Trophoblast cell (in vitro differentiated cells and primary cell): ENCODE data around the gene CTDSP2.
"Not testable (repeated sequence)": the region's sequence is repeated elsewhere in the genome, so short reads cannot be mapped to it uniquely, and the experiment has no call there.

Experiments
- DNase-seq, 2 donors: peaks; one replicate each; pipeline ENCODE4 v3.0.0-alpha.2; 2016
- H2AFZ ChIP-seq: 2 replicates; pipeline ENCODE4 v1.6.1; 2013; ENCODE audit warnings: low read length, moderate library complexity, mild to moderate bottlenecking; ENCODE audit not compliant: insufficient read depth, poor library complexity
- H2AK5ac ChIP-seq: 2 replicates; pipeline ENCODE4 v1.6.1; 2013; ENCODE audit warnings: mild to moderate bottlenecking, low read length
- H2BK120ac ChIP-seq: 2 replicates; pipeline ENCODE4 v1.6.1; 2013; ENCODE audit warnings: low read length, mild to moderate bottlenecking, moderate library complexity; ENCODE audit not compliant: insufficient read depth, poor library complexity
- H2BK12ac ChIP-seq: 2 replicates; pipeline ENCODE4 v1.6.1; 2013; ENCODE audit warnings: mild to moderate bottlenecking, low read length, moderate library complexity
- H2BK5ac ChIP-seq: 2 replicates; pipeline ENCODE4 v1.6.1; 2013; ENCODE audit warnings: low read length, low read depth, moderate library complexity, mild to moderate bottlenecking; ENCODE audit not compliant: poor library complexity
- H3K14ac ChIP-seq: 2 replicates; pipeline ENCODE4 v1.6.1; 2013; ENCODE audit warnings: mild to moderate bottlenecking, low read length
- H3K18ac ChIP-seq: 2 replicates; pipeline ENCODE4 v1.6.1; 2013; ENCODE audit warnings: mild to moderate bottlenecking, low read length
- H3K23ac ChIP-seq: 2 replicates; pipeline ENCODE4 v1.6.1; 2013; ENCODE audit warnings: low read length
- H3K27ac ChIP-seq: 2 replicates; pipeline ENCODE4 v1.5.1; 2013; ENCODE audit warnings: low read depth, mild to moderate bottlenecking, inconsistent platforms, low read length, moderate library complexity
- H3K27me3 ChIP-seq: 2 replicates; pipeline ENCODE4 v1.6.1; 2013; ENCODE audit warnings: inconsistent platforms, mild to moderate bottlenecking, low read length, moderate library complexity; ENCODE audit not compliant: insufficient read depth
- H3K36me3 ChIP-seq, 2 experiments: 1 replicate in 1 of 2; 2 replicates in 1 of 2; pipeline ENCODE4 v1.6.1; 2013; ENCODE audit warnings: low read length in 2 of 2, mild to moderate bottlenecking in 2 of 2, moderate library complexity in 1 of 2; ENCODE audit not compliant: insufficient read depth in 2 of 2, control insufficient read depth in 1 of 2
- H3K4ac ChIP-seq: 2 replicates; pipeline ENCODE4 v1.6.1; 2013; ENCODE audit warnings: low read depth, mild to moderate bottlenecking, low read length, moderate library complexity
- H3K4me1 ChIP-seq, 2 experiments: 1 replicate in 1 of 2; 2 replicates in 1 of 2; pipeline ENCODE4 v1.6.1; 2013; ENCODE audit warnings: low read length in 2 of 2, mild to moderate bottlenecking in 2 of 2, moderate library complexity in 1 of 2; ENCODE audit not compliant: insufficient read depth in 2 of 2, control insufficient read depth in 1 of 2
- H3K4me2 ChIP-seq: 2 replicates; pipeline ENCODE4 v1.6.1; 2013; ENCODE audit warnings: inconsistent platforms, mild to moderate bottlenecking, low read length, moderate library complexity
- H3K4me3 ChIP-seq: 2 replicates; pipeline ENCODE4 v1.5.1; 2013; ENCODE audit warnings: mild to moderate bottlenecking, low read depth, low read length, inconsistent platforms
- H3K79me1 ChIP-seq: one replicate; pipeline ENCODE4 v1.6.1; 2013; ENCODE audit warnings: low read length
- H3K79me2 ChIP-seq: 2 replicates; pipeline ENCODE4 v1.6.1; 2013; ENCODE audit warnings: low read length, mild to moderate bottlenecking; ENCODE audit not compliant: control insufficient read depth, insufficient read depth, poor library complexity
- H3K9ac ChIP-seq: 2 replicates; pipeline ENCODE4 v1.6.1; 2013; ENCODE audit warnings: mild to moderate bottlenecking, low read length
- H3K9me3 ChIP-seq: 2 replicates; pipeline ENCODE4 v1.6.1; 2013; ENCODE audit warnings: low read depth, mild to moderate bottlenecking, control low read depth, inconsistent platforms, low read length; ENCODE audit not compliant: insufficient read depth
- H4K12ac ChIP-seq: 2 replicates; pipeline ENCODE4 v1.6.1; 2013; ENCODE audit warnings: low read depth, mild to moderate bottlenecking, low read length, moderate library complexity
- H4K8ac ChIP-seq: 2 replicates; pipeline ENCODE4 v1.6.1; 2013; ENCODE audit warnings: low read depth, mild to moderate bottlenecking, low read length, moderate library complexity
- H4K91ac ChIP-seq: one replicate; pipeline ENCODE4 v1.6.1; 2013; ENCODE audit warnings: low read depth, mild to moderate bottlenecking, low read length, moderate library complexity
- WGBS: extraction: QIAGEN DNeasy Blood & Tissue Kit; methylation state at CpG from one replicate; pipeline ENCODE4 v1.1.7; 2013; ENCODE audit warnings: missing lambda C conversion rate; ENCODE audit not compliant: insufficient read length, insufficient coverage; ENCODE audit errors: extremely low coverage; 5-methylcytosine and 5-hydroxymethylcytosine counted together

The CTDSP2 gene

DNA sequence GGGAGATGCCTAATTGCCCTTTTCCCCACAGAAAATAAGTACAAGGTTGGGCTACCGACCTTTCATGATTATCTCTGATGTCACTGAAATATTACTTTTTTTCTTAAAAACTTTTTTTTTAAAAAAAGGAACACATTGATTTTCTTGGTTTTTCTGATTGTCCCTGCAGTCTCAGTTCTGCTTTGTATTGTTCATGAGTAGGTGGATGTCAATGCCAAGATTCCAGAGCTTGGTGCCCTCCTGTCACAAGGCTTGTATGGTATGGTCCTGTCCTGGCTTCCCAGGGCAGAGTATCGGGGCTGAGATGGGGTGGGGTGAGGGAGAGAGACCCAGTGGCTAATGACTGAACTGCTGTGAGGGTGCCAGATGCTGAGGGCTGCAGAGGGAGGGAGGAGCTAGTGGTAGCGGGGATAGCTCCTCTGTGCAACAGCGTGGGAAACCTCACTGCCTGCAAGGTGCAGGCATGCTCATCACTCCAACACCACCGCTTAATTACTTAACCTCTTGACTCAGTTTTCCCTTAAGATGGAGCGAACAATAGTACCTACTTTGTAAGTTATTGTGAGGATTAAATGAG lies 4.4 kb upstream of the CTDSP2 start:
- Histone ChIP-seq H2BK120ac (no peak overlapping the region), H2AFZ (no peak overlapping the region), H4K8ac (no peak overlapping the region), H3K18ac (no peak overlapping the region), H3K27ac (no peak overlapping the region), H4K91ac (no peak overlapping the region), H3K9ac (no peak overlapping the region), H4K12ac (no peak overlapping the region), H3K4me1 (peaks cover 10 to 13% of the 10 kb centered on the region in 2 experiments), H3K14ac (no peak overlapping the region), H3K23ac (no peak overlapping the region), H3K79me1 (peaks cover 8% of the 10 kb centered on the region), H3K36me3 (no peaks in the 10 kb centered on the region), H2AK5ac (no peak overlapping the region), H3K9me3 (peaks cover 2% of the 10 kb centered on the region), H3K27me3 (peaks cover 4% of the 10 kb centered on the region), H2BK5ac (no peak overlapping the region), H3K4ac (no peak overlapping the region), H2BK12ac (no peak overlapping the region), H3K4me2 (no peak overlapping the region), H3K79me2 (peaks cover 5% of the 10 kb centered on the region), H3K4me3 (no peak overlapping the region)
- no CpG with 5 or more reads among the region's 6 CpGs for WGBS
- DNase-seq: no peak

- H3K14ac ChIP-seq, H3K27me3 ChIP-seq, H2BK12ac ChIP-seq, H2BK120ac ChIP-seq, H4K91ac ChIP-seq, H3K18ac ChIP-seq, H3K9ac ChIP-seq, H3K36me3 ChIP-seq, H2BK5ac ChIP-seq, H3K23ac ChIP-seq, H4K8ac ChIP-seq, H3K9me3 ChIP-seq, H2AK5ac ChIP-seq, H3K4ac ChIP-seq, H3K4me3 ChIP-seq, H3K4me2 ChIP-seq, DNase-seq, H2AFZ ChIP-seq, H3K27ac ChIP-seq, H4K12ac ChIP-seq: not testable (repeated sequence)
- peaks cover 12% of the 10 kb centered on the region for H3K79me2 ChIP-seq
- no CpG with 5 or more reads among the region's 3 CpGs for WGBS
- H3K4me1 ChIP-seq: peaks cover 10 to 16% of the 10 kb centered on the region in 2 experiments
- peaks cover 15% of the 10 kb centered on the region for H3K79me1 ChIP-seq
Measured at GRCh38 chr12:57849447-57849846, 2.9 kb upstream of the CTDSP2 start.

DNA sequence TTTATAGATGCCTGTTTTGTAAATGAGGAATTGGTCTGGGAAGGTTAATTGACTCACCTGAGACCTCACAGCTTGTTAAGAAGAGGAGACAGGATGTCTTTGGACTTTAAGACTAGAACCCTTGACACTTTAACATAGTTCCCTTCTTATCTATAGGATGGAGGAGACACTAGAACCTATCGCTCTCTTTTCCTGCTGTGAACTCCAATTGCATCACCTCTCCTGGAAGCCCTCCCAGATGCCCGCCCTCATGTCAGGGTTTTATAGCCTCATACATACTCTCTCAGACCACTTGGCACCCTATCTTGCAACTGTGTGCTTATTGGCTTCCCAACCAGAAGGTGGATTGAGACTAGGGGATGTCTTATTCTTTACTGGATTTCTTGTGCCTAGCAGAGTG lies 2.5 kb upstream of the CTDSP2 start:
- peaks cover 14% of the 10 kb centered on the region for H3K79me2 ChIP-seq
- H4K8ac ChIP-seq: no peak overlapping the region
- H2AK5ac ChIP-seq: no peak overlapping the region
- no peak overlapping the region for H4K12ac ChIP-seq
- H3K9me3 ChIP-seq: peaks cover 2% of the 10 kb centered on the region
- peaks cover 15% of the 10 kb centered on the region for H3K79me1 ChIP-seq
- no peak overlapping the region for H2BK12ac ChIP-seq
- H3K23ac ChIP-seq: no peak overlapping the region
- peaks cover 13 to 19% of the 10 kb centered on the region in 2 experiments for H3K4me1 ChIP-seq
- no peak overlapping the region for H3K4ac ChIP-seq
- peaks cover 4% of the 10 kb centered on the region for H3K27me3 ChIP-seq
- H3K14ac ChIP-seq: no peak overlapping the region
- no peak overlapping the region for H3K18ac ChIP-seq
- no CpG with 5 or more reads among the region's 2 CpGs for WGBS
- no peak overlapping the region for H2AFZ ChIP-seq
- H2BK5ac ChIP-seq: no peak overlapping the region
- no peak for DNase-seq
- H4K91ac ChIP-seq: no peak overlapping the region
- no peak overlapping the region for H3K9ac ChIP-seq
- H3K27ac ChIP-seq: no peak overlapping the region
- H3K4me3 ChIP-seq: no peak overlapping the region
- no peak overlapping the region for H3K4me2 ChIP-seq
- H3K36me3 ChIP-seq: no peaks in the 10 kb centered on the region
- no peak overlapping the region for H2BK120ac ChIP-seq

DNA sequence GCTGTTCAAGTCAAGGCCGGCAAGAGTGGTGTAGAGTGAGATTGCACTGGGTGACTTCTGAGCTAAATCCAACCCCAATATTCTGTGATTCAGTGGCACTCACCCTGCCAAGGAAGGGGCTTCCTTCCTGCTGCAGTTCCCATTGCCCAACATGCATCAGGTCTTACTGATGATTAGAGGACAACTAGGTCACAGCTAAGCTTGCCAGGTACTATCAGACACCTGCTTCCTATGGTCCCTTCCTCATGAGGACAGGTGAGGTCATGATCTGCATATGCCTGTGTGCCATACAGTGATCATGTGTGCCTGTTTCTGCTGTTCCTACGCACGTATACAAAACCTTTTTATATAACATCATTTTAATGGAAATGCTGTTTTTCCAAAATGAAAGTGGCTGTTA lies 1.7 kb upstream of the CTDSP2 start:
- Histone ChIP-seq H4K12ac (no peak overlapping the region), H3K9me3 (peaks cover 2% of the 10 kb centered on the region), H3K27me3 (peaks cover 4% of the 10 kb centered on the region), H3K4ac (no peak overlapping the region), H2AFZ (no peak overlapping the region), H3K27ac (no peak overlapping the region), H3K18ac (no peak overlapping the region), H3K4me1 (peaks cover 13 to 19% of the 10 kb centered on the region in 2 experiments), H4K8ac (no peak overlapping the region), H2BK120ac (no peak overlapping the region), H2AK5ac (no peak overlapping the region), H2BK12ac (no peak overlapping the region), H3K79me2 (peaks cover 14% of the 10 kb centered on the region), H3K9ac (no peak overlapping the region), H4K91ac (no peak overlapping the region), H3K4me3 (no peak overlapping the region), H3K23ac (no peak overlapping the region), H2BK5ac (no peak overlapping the region), H3K79me1 (peaks cover 15% of the 10 kb centered on the region), H3K14ac (no peak overlapping the region), H3K36me3 (no peaks in the 10 kb centered on the region), H3K4me2 (no peak overlapping the region)
- no peak for DNase-seq
- WGBS: no CpG with 5 or more reads among the region's 3 CpGs
